GM12878 (cell line): ENCODE results near the gene CCDC27. TPM values are rescaled to one million over a fixed set of nuclear protein-coding genes. Genes with fewer than 3 reads are reported as not detected.
"Not testable (repeated sequence)": the region's sequence is repeated elsewhere in the genome, so short reads cannot be mapped to it uniquely, and the experiment has no call there.

Experiments used
- ATAC-seq: fragments of 200-7000 bp; cut with Tn5 transposase; 3 replicates; pipeline ENCODE4 v1.9.1; 2020; ENCODE audit warnings: mild to moderate bottlenecking, moderate library complexity
- BruUV-seq: library from RNA; stranded (reverse); fragments of 400-500 nt; replicated peaks from 2 replicates; lab custom pipeline; 2021; lab: Mats Ljungman, UMichigan
- CTCF ChIA-PET: fragments of 300-600 bp; sonication (Branson Sonifier 250); formaldehyde crosslinking; extraction: SDS; loops from one replicate; lab custom pipeline; 2021; ENCODE audit warnings: inconsistent platforms; lab: Yijun Ruan, JAX
- POLR2A ChIA-PET: fragments of 350-600 bp; formaldehyde crosslinking; extraction: SDS; loops from one replicate; lab custom pipeline; 2021; ENCODE audit warnings: inconsistent platforms; lab: Charles Lee
- RAD21 ChIA-PET: fragments of 300-600 bp; sonication (Branson Sonifier 250); formaldehyde crosslinking; loops from one replicate; lab custom pipeline; 2023; ENCODE audit warnings: antibody characterized with exemption; ENCODE audit not compliant: unreplicated experiment; lab: Charles Lee
- SMC1A ChIA-PET: fragments of 300-600 bp; sonication (Branson Sonifier 250); formaldehyde crosslinking; loops from one replicate; lab custom pipeline; 2023; ENCODE audit not compliant: unreplicated experiment, uncharacterized antibody; lab: Charles Lee
- DNase-seq: peaks from one replicate; pipeline ENCODE4 v3.0.0-alpha.2; 2011; ENCODE audit warnings: low read depth, low spot score
- FAIRE-seq: peaks from 3 replicates; lab custom pipeline; 2011; peaks lifted over from hg19 to GRCh38; lab: Jason Lieb, UNC
- H2AFZ ChIP-seq: 2 replicates; pipeline ENCODE4 v1.6.0; 2011; ENCODE audit warnings: low read depth, low read length, control low read depth; ENCODE audit not compliant: control insufficient read depth
- H3K27ac ChIP-seq: 2 replicates; pipeline ENCODE4 v1.5.1; 2011; ENCODE audit warnings: control low read depth; ENCODE audit not compliant: control insufficient read depth, insufficient read depth
- H3K27me3 ChIP-seq, 2 experiments: replicated peaks in 1 of 2; 2 replicates each; pipeline versions ENCODE4 v1.6.0 to v1.6.1; 2011; ENCODE audit warnings: low read length in 1 of 2; ENCODE audit not compliant: control insufficient read depth in 2 of 2, insufficient read depth in 2 of 2
- H3K36me3 ChIP-seq, 2 experiments: 2 replicates each; pipeline ENCODE4 v1.5.1; 2011; ENCODE audit warnings: low read length in 1 of 2; ENCODE audit not compliant: control insufficient read depth in 2 of 2, insufficient read depth in 2 of 2
- H3K4me1 ChIP-seq: 2 replicates; pipeline ENCODE4 v1.6.1; 2011; ENCODE audit warnings: mild to moderate bottlenecking, low read length, moderate library complexity, mixed read lengths; ENCODE audit not compliant: control insufficient read depth, insufficient read depth
- H3K4me2 ChIP-seq: 2 replicates; pipeline ENCODE4 v1.6.0; 2011; ENCODE audit warnings: control low read depth; ENCODE audit not compliant: control insufficient read depth, insufficient read depth
- H3K4me3 ChIP-seq: fragments of 200-600 bp; sonication (generic); 2 replicates; pipeline ENCODE4 v1.5.1; 2016
- H3K79me2 ChIP-seq: 2 replicates; pipeline ENCODE4 v1.6.0; 2011; ENCODE audit warnings: low read length; ENCODE audit not compliant: control insufficient read depth, insufficient read depth
- H3K9ac ChIP-seq: 2 replicates; pipeline ENCODE4 v1.8.0; 2011; ENCODE audit warnings: low read length, control low read depth, mixed read lengths; ENCODE audit not compliant: control insufficient read depth, insufficient read depth
- H3K9me3 ChIP-seq: replicated peaks from 3 replicates; pipeline ENCODE4 v1.5.1; 2011; ENCODE audit warnings: mild to moderate bottlenecking, low read length; ENCODE audit not compliant: control insufficient read depth, insufficient read depth
- H4K20me1 ChIP-seq: 2 replicates; pipeline ENCODE4 v1.6.0; 2011; ENCODE audit not compliant: control insufficient read depth, insufficient read depth
- E2F4 ChIP-seq: IDR thresholded peaks from 2 replicates; pipeline ENCODE4 v1.6.1; 2012; ENCODE audit warnings: low read depth, low read length, improper control_type of control experiment
- GABPA ChIP-seq: IDR thresholded peaks from 2 replicates; pipeline ENCODE4 v1.6.1; 2014; ENCODE audit warnings: antibody characterized with exemption, low read depth, mild to moderate bottlenecking, inconsistent platforms
- POLR2A ChIP-seq: IDR thresholded peaks from 2 replicates; pipeline ENCODE4 v1.6.1; 2011; ENCODE audit warnings: low read depth, mild to moderate bottlenecking, low read length
- POLR2AphosphoS5 ChIP-seq: IDR thresholded peaks from 2 replicates; pipeline ENCODE4 v1.6.1; 2011; ENCODE audit warnings: mild to moderate bottlenecking, low read length, inconsistent platforms
- SMC3 ChIP-seq: IDR thresholded peaks from 2 replicates; pipeline ENCODE4 v1.6.1; 2011; ENCODE audit warnings: low read length, improper control_type of control experiment, borderline replicate concordance
- SRF ChIP-seq, 2 experiments: IDR thresholded peaks; 2 replicates each; pipeline ENCODE4 v1.6.1; 2011; ENCODE audit warnings: low read depth in 2 of 2, low read length in 2 of 2, mild to moderate bottlenecking in 1 of 2, moderate library complexity in 1 of 2
- SUZ12 ChIP-seq: fragments of 200-600 bp; sonication (generic); IDR thresholded peaks from one replicate; pipeline ENCODE4 v1.6.1; 2018; ENCODE audit warnings: antibody characterized with exemption, mild to moderate bottlenecking; ENCODE audit not compliant: unreplicated experiment
- YBX1 ChIP-seq: fragments of 450-650 bp; IDR thresholded peaks from 2 replicates; pipeline ENCODE4 v1.6.1; 2016; ENCODE audit warnings: antibody characterized with exemption
- whole genome bisulfite sequencing: methylation state at CpG from one replicate; pipeline ENCODE4 v1.1.6; 2016; ENCODE audit warnings: low lambda C conversion rate; ENCODE audit not compliant: insufficient replicate concordance, insufficient coverage; ENCODE audit errors: missing lambda C conversion rate; 5-methylcytosine and 5-hydroxymethylcytosine counted together
- in situ Hi-C: fragments of 300-500 bp; cut with MboI; formaldehyde crosslinking; loops from 9 replicates; pipeline ENCODE4 v1.14.3; 2018; ENCODE audit warnings: mixed read lengths
- intact Hi-C: fragments of 100-400 bp; cut with micrococcal nuclease; formaldehyde crosslinking; loops from one replicate; pipeline ENCODE4 v1.14.2; 2022; ENCODE audit not compliant: unreplicated experiment
- polyA plus RNA-seq, 11 experiments: library from polyadenylated mRNA; depleted of rRNA in 4 of 11; unstranded in 6 of 11; stranded (reverse) in 5 of 11; fragments of >200 nt; fragmentation: Nextera tagmentation in 4 of 11; fragmentation: Illumina TruSeq in 1 of 11; extraction: Ambion mirVana in 4 of 11; extraction: Trizol in 1 of 11; gene quantifications; 1 replicate in 1 of 11; 2 replicates in 10 of 11; pipeline versions ENCODE4 v1.2.1 to v1.2.3, GENCODE V29; 2011 to 2016; ENCODE audit warnings: inconsistent platforms in 2 of 11, missing spikeins in 2 of 11, low read depth in 1 of 11
- total RNA-seq, 4 experiments: library from RNA; depleted of rRNA in 3 of 4; stranded (reverse); fragments of >200 nt in 3 of 4; fragmentation: Illumina TruSeq in 1 of 4; extraction: Trizol in 1 of 4; gene quantifications; 2 replicates each; pipeline versions ENCODE4 v1.2.1 to v1.2.3, GENCODE V29; 2013 to 2021

The CCDC27 gene
- total and polyA plus RNA-seq, 10 of the 15 experiments (the other 5 are each of a cell fraction or from before 2014, with no cell fraction given) = 0.05 TPM; not detected in 9

DNA sequence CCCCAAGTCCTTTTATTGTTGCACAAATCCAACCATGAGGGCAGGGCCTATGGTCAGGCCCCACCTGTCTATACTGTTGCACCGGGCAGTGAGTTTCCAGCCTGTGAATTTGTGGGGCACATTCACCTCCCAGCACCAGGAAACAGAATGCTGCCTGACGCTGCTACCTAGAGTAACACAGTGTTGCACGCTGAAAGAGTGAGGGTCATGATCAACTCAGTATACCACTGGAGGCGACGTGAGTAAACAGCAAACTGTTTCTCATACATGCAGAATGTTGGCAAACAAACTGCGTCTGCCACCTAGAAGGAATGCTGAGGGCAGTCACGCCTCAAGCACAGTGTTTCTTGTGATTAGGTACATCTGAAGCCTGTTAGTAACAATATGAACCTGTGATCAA lies 57.4 kb downstream of the CCDC27 start:
- FAIRE-seq = no peak

DNA sequence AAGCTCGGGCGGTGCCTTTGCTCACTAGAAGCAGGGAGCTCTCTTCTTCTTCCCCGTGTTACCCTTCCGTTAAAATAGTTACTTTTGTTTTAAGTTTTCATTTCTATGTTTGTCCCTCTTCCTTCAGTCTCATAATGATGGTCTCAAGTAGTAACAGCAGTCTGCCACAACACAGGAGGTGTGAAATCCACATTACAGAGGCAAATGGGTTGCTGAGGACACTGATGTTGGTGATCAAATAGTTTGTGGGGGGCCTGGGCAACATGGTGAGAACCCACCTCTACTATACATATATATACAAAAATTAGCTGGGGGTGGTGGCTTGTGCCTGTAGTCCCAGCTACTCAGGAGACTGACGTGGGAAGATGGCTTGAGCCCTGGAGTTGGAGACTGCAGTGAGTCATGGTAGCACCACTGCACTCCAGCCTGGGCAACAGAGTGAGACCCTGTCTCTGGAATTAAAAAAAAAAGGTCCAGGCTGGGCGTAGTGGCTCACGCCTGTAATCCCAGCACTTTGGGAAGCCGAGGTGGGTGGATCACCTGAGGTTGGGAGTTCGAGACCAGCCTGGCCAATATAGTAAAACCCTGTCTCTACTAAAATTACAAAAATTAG lies 58.0 kb downstream of the CCDC27 start:
- 28% methylated on average over 9 of the region's 9 CpGs for WGBS
- H3K9me3 ChIP-seq, RAD21 ChIA-PET: not testable (repeated sequence)

More for the DNA sequence above, 57.4 kb downstream of the CCDC27 start:
- in situ Hi-C loops = no loop called here
- Histone ChIP-seq H3K4me2 (no peak overlapping the region), H2AFZ (no peak overlapping the region), H3K4me1 (peaks cover 6% of the 10 kb centered on the region; the same call in 1 of the 2 replicates), H3K9ac (no peak overlapping the region), H3K36me3 (no peaks in the 10 kb centered on the region), H3K27me3 (no peaks in the 10 kb centered on the region; a peak in 1 of 4 replicates), H3K4me3 (no peak overlapping the region), H3K27ac (no peak overlapping the region), H3K79me2 (no peaks in the 10 kb centered on the region), H4K20me1 (no peaks in the 10 kb centered on the region), H3K9me3 (no peaks in the 10 kb centered on the region; the same call in 2 of the 3 replicates)
- ATAC-seq = no peak
- ChIA-PET POLR2A (no interaction called here), SMC1A (no interaction called here), RAD21 (no interaction called here), CTCF (interaction anchor here (1.3 kb wide), 1 partner anchor 34 kb away, joined by 3 read pairs; no protein-coding TSS in a partner anchor)
- no peak for DNase-seq
- 57% methylated on average over 7 of the region's 7 CpGs for WGBS
- intact Hi-C loops = no loop called here
- BruUV-seq = no TSS peak
- TF ChIP-seq SMC3 (no peak), SUZ12 (no peak), GABPA (no peak), POLR2A (no peak), SRF (IDR thresholded peaks at IDR 0.05; ENCODE audit: low read depth in 2 of 2, low read length in 2 of 2) (no peak), E2F4 (no peak), POLR2AphosphoS5 (no peak), YBX1 (no peak)

More for the DNA sequence above, 58.0 kb downstream of the CCDC27 start:
- SMC1A ChIA-PET, DNase-seq, H3K4me2 ChIP-seq, H3K4me3 ChIP-seq, ATAC-seq, H3K79me2 ChIP-seq, H2AFZ ChIP-seq, H3K9ac ChIP-seq, H4K20me1 ChIP-seq, BruUV-seq, POLR2A ChIA-PET, H3K4me1 ChIP-seq, intact Hi-C loops, FAIRE-seq, in situ Hi-C loops, H3K27ac ChIP-seq, H3K27me3 ChIP-seq, H3K36me3 ChIP-seq: not testable (repeated sequence)
- CTCF ChIA-PET = interaction anchor here (1.3 kb wide), 1 partner anchor 35 kb away, joined by 3 read pairs; no protein-coding TSS in a partner anchor
